HCT116 (cell line): ENCODE data around the gene ARHGEF17. TPM values are rescaled to one million over a fixed set of nuclear protein-coding genes. Genes with fewer than 3 reads are reported as not detected.

Experiments
- total RNA-seq: library from RNA; stranded (reverse); gene quantifications from one replicate; pipeline ENCODE4 v1.2.1, GENCODE V29; 2021; ENCODE audit not compliant: unreplicated experiment

ARHGEF17 gene
- total RNA-seq, 1 experiment from 2014 or later = 18.2 TPM

Other genes with a start within 250 kb of the ARHGEF17 start
- gene FCHSD2, start 166.0 kb upstream of the ARHGEF17 start, total RNA-seq = 15.0 TPM
- gene P2RY2, start 90.0 kb upstream of the ARHGEF17 start, total RNA-seq = 2.9 TPM
- gene P2RY6, start 35.9 kb upstream of the ARHGEF17 start, total RNA-seq = 0.15 TPM
- gene RELT, start 68.1 kb downstream of the ARHGEF17 start, total RNA-seq = 13.8 TPM